HEK293 (cell line): ENCODE results near the gene HOXC10.
A peak's percentile ranks its signal among the peaks of the same experiment; 100 is the strongest.

Source experiments
- CTCF ChIA-PET: fragments of 350-600 bp; formaldehyde crosslinking; extraction: SDS; loops from one replicate; lab custom pipeline; 2021; ENCODE audit warnings: antibody characterized with exemption; lab: Yijun Ruan, JAX
- POLR2A ChIA-PET: fragments of 300-600 bp; formaldehyde crosslinking; extraction: SDS; loops from one replicate; lab custom pipeline; 2020; ENCODE audit warnings: antibody characterized with exemption, inconsistent platforms; lab: Yijun Ruan, JAX
- H3K27ac ChIP-seq: fragments of 200-500 bp; sonication (Bioruptor generic); 2 replicates; pipeline ENCODE4 v1.5.1; 2014; ENCODE audit warnings: low read depth, low read length, control low read depth, inconsistent platforms; ENCODE audit errors: extremely low read depth
- H3K36me3 ChIP-seq, 2 experiments: fragments of 200-500 bp in 1 of 2; sonication (Bioruptor generic) in 1 of 2; 1 replicate in 1 of 2; 2 replicates in 1 of 2; pipeline ENCODE4 v1.5.1; 2014 to 2017; ENCODE audit warnings: inconsistent platforms in 2 of 2, low read length in 2 of 2; ENCODE audit not compliant: control insufficient read depth in 2 of 2, insufficient read depth in 1 of 2
- H3K4me1 ChIP-seq: fragments of 200-500 bp; sonication (Bioruptor generic); 2 replicates; pipeline ENCODE4 v1.5.1; 2014; ENCODE audit warnings: mild to moderate bottlenecking, low read length, inconsistent platforms; ENCODE audit not compliant: control insufficient read depth, insufficient read depth
- H3K4me3 ChIP-seq: 2 replicates; pipeline ENCODE4 v1.5.1; 2011; ENCODE audit warnings: low read depth, mild to moderate bottlenecking, control low read depth, low read length, moderate library complexity
- H3K9me3 ChIP-seq: fragments of 200-500 bp; sonication (Bioruptor generic); 2 replicates; pipeline ENCODE4 v1.5.1; 2014; ENCODE audit warnings: low read depth, low read length, inconsistent platforms; ENCODE audit not compliant: control insufficient read depth, insufficient read depth
- HOXD13 ChIP-seq: sonication (generic); formaldehyde crosslinking; IDR thresholded peaks from 2 replicates; pipeline ENCODE4 v1.8.0; 2022; ENCODE audit warnings: missing genetic modification reagents, borderline replicate concordance
- IKZF3 ChIP-seq: fragments of 450-650 bp; IDR thresholded peaks from 2 replicates; pipeline ENCODE4 v1.5.0; 2018; ENCODE audit warnings: missing biosample characterization, mild to moderate bottlenecking, missing genetic modification characterization, moderate library complexity
- PRDM1 ChIP-seq: fragments of 450-650 bp; formaldehyde crosslinking; IDR thresholded peaks from 2 replicates; pipeline ENCODE4; 2016; ENCODE audit warnings: missing biosample characterization, missing genetic modification characterization
- ZBTB17 ChIP-seq: fragments of 450-650 bp; formaldehyde crosslinking; IDR thresholded peaks from 2 replicates; pipeline ENCODE4 v1.5.1; 2016; ENCODE audit warnings: missing biosample characterization, missing genetic modification characterization
- ZBTB20 ChIP-seq: fragments of 450-650 bp; formaldehyde crosslinking; IDR thresholded peaks from 2 replicates; pipeline ENCODE4 v1.5.1; 2016; ENCODE audit warnings: missing biosample characterization, missing genetic modification characterization
- ZNF10 ChIP-seq: fragments of 450-650 bp; formaldehyde crosslinking; IDR thresholded peaks from 2 replicates; pipeline ENCODE4 v1.5.1; 2017; ENCODE audit warnings: missing biosample characterization, missing genetic modification characterization
- ZNF169 ChIP-seq: fragments of 450-650 bp; formaldehyde crosslinking; IDR thresholded peaks from 2 replicates; pipeline ENCODE4 v1.5.1; 2016; ENCODE audit warnings: missing biosample characterization, missing genetic modification characterization
- ZNF2 ChIP-seq: fragments of 450-650 bp; formaldehyde crosslinking; IDR thresholded peaks from 2 replicates; pipeline ENCODE4 v1.5.1; 2016; ENCODE audit warnings: missing biosample characterization, missing genetic modification characterization
- ZNF274 ChIP-seq, 2 experiments: fragments of 200-500 bp in 1 of 2; fragments of 450-650 bp in 1 of 2; sonication (Bioruptor generic) in 1 of 2; formaldehyde crosslinking in 1 of 2; IDR thresholded peaks; 2 replicates each; pipeline versions ENCODE4 v1.5.1 to v1.6.1; 2014 to 2016; ENCODE audit warnings: borderline replicate concordance in 1 of 2, inconsistent platforms in 1 of 2, low read length in 1 of 2, missing biosample characterization in 1 of 2, missing genetic modification characterization in 1 of 2
- ZNF341 ChIP-seq: fragments of 450-650 bp; formaldehyde crosslinking; IDR thresholded peaks from 2 replicates; pipeline ENCODE4; 2016; ENCODE audit warnings: low read depth, missing biosample characterization, missing genetic modification characterization
- ZNF366 ChIP-seq: fragments of 450-650 bp; formaldehyde crosslinking; conservative IDR thresholded peaks from 2 replicates; pipeline ENCODE4 v1.5.1; 2016; ENCODE audit warnings: missing biosample characterization, missing genetic modification characterization
- ZNF391 ChIP-seq: fragments of 450-650 bp; formaldehyde crosslinking; IDR thresholded peaks from 2 replicates; pipeline ENCODE4 v1.5.1; 2016; ENCODE audit warnings: low read depth, missing biosample characterization, missing genetic modification characterization, borderline replicate concordance
- ZNF423 ChIP-seq: fragments of 450-650 bp; formaldehyde crosslinking; IDR thresholded peaks from 2 replicates; pipeline ENCODE4 v1.5.1; 2016; ENCODE audit warnings: missing biosample characterization, missing genetic modification characterization
- ZNF433 ChIP-seq: fragments of 450-650 bp; formaldehyde crosslinking; IDR thresholded peaks from 2 replicates; pipeline ENCODE4 v1.5.1; 2016; ENCODE audit warnings: missing biosample characterization, missing genetic modification characterization, low read depth
- ZNF600 ChIP-seq: fragments of 450-650 bp; formaldehyde crosslinking; IDR thresholded peaks from 2 replicates; pipeline ENCODE4 v1.5.1; 2016; ENCODE audit warnings: missing biosample characterization, missing genetic modification characterization
- ZNF610 ChIP-seq: fragments of 450-650 bp; formaldehyde crosslinking; IDR thresholded peaks from 2 replicates; pipeline ENCODE4 v1.5.1; 2016; ENCODE audit warnings: missing biosample characterization, missing genetic modification characterization, borderline replicate concordance
- ZNF624 ChIP-seq: fragments of 450-650 bp; formaldehyde crosslinking; IDR thresholded peaks from 2 replicates; pipeline ENCODE4 v1.5.1; 2017; ENCODE audit warnings: missing biosample characterization, missing genetic modification characterization
- ZNF664 ChIP-seq: fragments of 450-650 bp; formaldehyde crosslinking; IDR thresholded peaks from 2 replicates; pipeline ENCODE4 v1.5.1; 2016; ENCODE audit warnings: missing biosample characterization, missing genetic modification characterization
- ZXDB ChIP-seq: fragments of 450-650 bp; formaldehyde crosslinking; IDR thresholded peaks from 2 replicates; pipeline ENCODE4 v1.5.1; 2016; ENCODE audit warnings: missing biosample characterization, missing genetic modification characterization
- TF ChIP-seq, protein P1 (sequence below): fragments of 450-650 bp; formaldehyde crosslinking; IDR thresholded peaks from 2 replicates; pipeline ENCODE4 v1.5.1; 2016; ENCODE audit warnings: missing biosample characterization, missing genetic modification characterization
- TF ChIP-seq, protein P2 (sequence below): fragments of 450-650 bp; formaldehyde crosslinking; IDR thresholded peaks from 2 replicates; pipeline ENCODE4 v1.5.1; 2016; ENCODE audit warnings: missing biosample characterization, missing genetic modification characterization
- TF ChIP-seq, protein P3 (sequence below): fragments of 450-650 bp; formaldehyde crosslinking; IDR thresholded peaks from 2 replicates; pipeline ENCODE4 v1.5.1; 2016; ENCODE audit warnings: missing biosample characterization, missing genetic modification characterization

The HOXC10 gene

DNA sequence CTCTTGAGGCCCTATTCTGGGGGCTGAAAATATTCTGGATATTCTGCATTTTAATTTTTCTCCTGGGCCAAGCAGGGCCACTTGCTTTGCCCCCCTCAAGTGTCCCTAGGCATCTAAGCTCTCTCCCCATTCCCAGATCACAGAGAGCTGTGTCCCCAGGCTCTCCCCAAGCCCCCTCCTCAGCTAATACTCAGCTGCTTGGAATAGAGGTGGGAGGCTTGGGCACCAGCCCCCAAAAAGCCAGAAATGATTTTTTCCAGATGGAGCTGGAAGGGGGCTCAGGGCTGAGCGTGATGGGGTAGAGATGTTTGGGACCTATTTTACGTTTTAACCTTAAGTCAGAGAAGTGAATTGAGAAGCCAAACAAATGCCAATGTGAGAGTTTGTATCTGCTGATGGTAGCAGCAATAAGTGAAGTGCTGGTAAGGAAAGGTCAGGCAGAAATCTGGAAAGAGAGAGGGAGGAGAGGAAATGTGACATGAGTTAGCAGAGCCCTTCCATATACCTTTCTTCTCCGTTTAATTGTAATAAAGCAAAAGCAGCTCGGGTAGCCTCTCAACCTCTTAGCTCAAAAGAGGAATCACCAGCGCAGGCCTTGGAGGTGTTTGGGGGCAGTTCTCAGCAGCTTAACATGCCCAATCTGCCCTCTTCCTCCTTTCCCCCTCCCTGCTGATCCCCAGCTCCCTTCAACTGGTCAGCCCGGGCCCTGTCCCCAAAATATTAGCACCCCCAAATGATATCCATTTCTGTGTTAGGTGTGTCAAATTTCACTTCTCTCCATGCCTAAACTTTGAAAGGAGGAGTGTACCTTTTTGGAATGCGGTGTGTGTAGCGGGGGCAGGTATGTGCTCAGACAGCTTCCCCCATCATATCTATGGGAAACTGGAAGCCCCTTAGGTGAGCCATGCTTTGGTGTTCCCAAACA, 38.3 kb downstream of the HOXC10 start:
- CTCF ChIA-PET, result interaction anchor here (0.9 to 2.4 kb wide), 10 partner anchors 9 to 197 kb away, joined by 3 to 11 read pairs (median 5); partner anchors contain the start of gene HOXC10
- no peak overlapping the region; the same call in 1 of the 2 replicates for H3K27ac ChIP-seq

DNA sequence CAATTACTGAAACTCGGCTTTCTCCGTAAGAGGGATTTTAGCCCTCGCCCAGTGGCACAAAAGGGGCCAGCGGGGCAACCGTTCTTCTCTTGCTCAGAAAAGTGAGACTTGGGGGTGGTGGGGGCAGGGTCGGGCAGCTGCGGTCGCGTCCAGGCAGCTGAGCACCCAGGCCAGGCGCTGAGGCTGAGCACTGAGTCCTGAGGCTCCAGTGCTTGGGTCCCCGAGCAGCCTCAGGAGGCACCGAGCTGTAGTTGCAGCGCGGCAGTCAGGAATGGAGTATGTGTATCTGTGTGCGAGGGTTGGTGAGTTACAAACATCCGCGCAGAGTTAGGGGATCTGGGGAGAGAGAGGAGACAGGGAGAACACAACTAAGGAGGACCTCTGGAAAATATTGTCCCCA, 39.2 kb downstream of the HOXC10 start:
- H3K4me3 ChIP-seq, result no peak overlapping the region
- ChIA-PET CTCF (interaction anchor here (0.6 to 2.4 kb wide), 12 partner anchors 8 to 196 kb away, joined by 3 to 10 read pairs (median 4); partner anchors contain the start of genes HOXC10 and HOXC8), POLR2A (no interaction called here)
- H3K9me3 ChIP-seq, result no peaks in the 10 kb centered on the region
- no peak for TF ChIP-seq ZXDB
- no peak for TF ChIP-seq ZNF169 (tag by site-specific recombination)
- TF ChIP-seq ZBTB20, result no peak
- no peak for TF ChIP-seq ZNF664 (tag by site-specific recombination)
- no peak for TF ChIP-seq ZNF433 (tag by site-specific recombination)
- TF ChIP-seq ZNF391 (tag by site-specific recombination), result no peak
- no peak for TF ChIP-seq HOXD13
- TF ChIP-seq, protein P1, sequence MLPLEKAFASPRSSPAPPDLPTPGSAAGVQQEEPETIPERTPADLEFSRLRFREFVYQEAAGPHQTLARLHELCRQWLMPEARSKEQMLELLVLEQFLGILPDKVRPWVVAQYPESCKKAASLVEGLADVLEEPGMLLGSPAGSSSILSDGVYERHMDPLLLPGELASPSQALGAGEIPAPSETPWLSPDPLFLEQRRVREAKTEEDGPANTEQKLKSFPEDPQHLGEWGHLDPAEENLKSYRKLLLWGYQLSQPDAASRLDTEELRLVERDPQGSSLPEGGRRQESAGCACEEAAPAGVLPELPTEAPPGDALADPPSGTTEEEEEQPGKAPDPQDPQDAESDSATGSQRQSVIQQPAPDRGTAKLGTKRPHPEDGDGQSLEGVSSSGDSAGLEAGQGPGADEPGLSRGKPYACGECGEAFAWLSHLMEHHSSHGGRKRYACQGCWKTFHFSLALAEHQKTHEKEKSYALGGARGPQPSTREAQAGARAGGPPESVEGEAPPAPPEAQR (tag by site-specific recombination), result no peak
- 0 out of 2 replicates have a peak, but pooled peaks have one; percentile 29 for TF ChIP-seq ZNF2
- peak; percentile 78 for TF ChIP-seq ZBTB17 (tag by site-specific recombination)
- TF ChIP-seq, protein P2, sequence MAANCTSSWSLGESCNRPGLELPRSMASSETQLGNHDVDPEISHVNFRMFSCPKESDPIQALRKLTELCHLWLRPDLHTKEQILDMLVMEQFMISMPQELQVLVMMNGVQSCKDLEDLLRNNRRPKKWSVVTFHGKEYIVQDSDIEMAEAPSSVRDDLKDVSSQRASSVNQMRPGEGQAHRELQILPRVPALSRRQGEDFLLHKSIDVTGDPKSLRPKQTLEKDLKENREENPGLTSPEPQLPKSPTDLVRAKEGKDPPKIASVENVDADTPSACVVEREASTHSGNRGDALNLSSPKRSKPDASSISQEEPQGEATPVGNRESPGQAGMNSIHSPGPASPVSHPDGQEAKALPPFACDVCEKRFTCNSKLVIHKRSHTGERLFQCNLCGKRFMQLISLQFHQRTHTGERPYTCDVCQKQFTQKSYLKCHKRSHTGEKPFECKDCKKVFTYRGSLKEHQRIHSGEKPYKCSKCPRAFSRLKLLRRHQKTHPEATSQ (tag by site-specific recombination), result no peak
- TF ChIP-seq ZNF600 (tag by site-specific recombination), result peak; percentile 56; the same call in 1 of the 2 replicates
- H3K4me1 ChIP-seq, result peaks cover 78% of the 10 kb centered on the region
- no peak overlapping the region; the same call in 1 of the 2 replicates for H3K27ac ChIP-seq
- H3K36me3 ChIP-seq, result no peaks in the 10 kb centered on the region

More for the DNA sequence above, 38.3 kb downstream of the HOXC10 start:
- Histone ChIP-seq H3K36me3 (no peaks in the 10 kb centered on the region), H3K9me3 (no peaks in the 10 kb centered on the region), H3K4me3 (no peak overlapping the region), H3K4me1 (peaks cover 76% of the 10 kb centered on the region)
- POLR2A ChIA-PET, result no interaction called here
- TF ChIP-seq ZNF341 (0 out of 2 replicates have a peak, but pooled peaks have one; percentile 27), PRDM1 (tag by site-specific recombination) (peak; percentile 93), ZNF610 (no peak), IKZF3 (tag by site-specific recombination) (peak; percentile 37; the same call in 1 of the 2 replicates), ZNF423 (tag by site-specific recombination) (no peak), ZNF624 (tag by site-specific recombination) (no peak), ZNF274 (IDR thresholded peaks at IDR 0.05; ENCODE audit: low read length) (no peak), ZNF274 (tag by site-specific recombination; IDR thresholded peaks at IDR 0.05; ENCODE audit: borderline replicate concordance) (no peak), ZNF10 (tag by site-specific recombination) (0 out of 2 replicates have a peak, but pooled peaks have one; percentile 65), ZNF366 (tag by site-specific recombination) (peak; percentile 28; the same call in 1 of the 2 replicates), HOXD13 (no peak)
- TF ChIP-seq, protein P3, sequence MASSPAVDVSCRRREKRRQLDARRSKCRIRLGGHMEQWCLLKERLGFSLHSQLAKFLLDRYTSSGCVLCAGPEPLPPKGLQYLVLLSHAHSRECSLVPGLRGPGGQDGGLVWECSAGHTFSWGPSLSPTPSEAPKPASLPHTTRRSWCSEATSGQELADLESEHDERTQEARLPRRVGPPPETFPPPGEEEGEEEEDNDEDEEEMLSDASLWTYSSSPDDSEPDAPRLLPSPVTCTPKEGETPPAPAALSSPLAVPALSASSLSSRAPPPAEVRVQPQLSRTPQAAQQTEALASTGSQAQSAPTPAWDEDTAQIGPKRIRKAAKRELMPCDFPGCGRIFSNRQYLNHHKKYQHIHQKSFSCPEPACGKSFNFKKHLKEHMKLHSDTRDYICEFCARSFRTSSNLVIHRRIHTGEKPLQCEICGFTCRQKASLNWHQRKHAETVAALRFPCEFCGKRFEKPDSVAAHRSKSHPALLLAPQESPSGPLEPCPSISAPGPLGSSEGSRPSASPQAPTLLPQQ, result no peak
